HepG2 (cell line): ENCODE results near the gene EFNA2. TPM values are rescaled to one million over a fixed set of nuclear protein-coding genes. Genes with fewer than 3 reads are reported as not detected.

Source experiments
- ATAC-seq: fragments of 200-7000 bp; cut with Tn5 transposase; 3 replicates; pipeline ENCODE4 v1.9.1; 2020; ENCODE audit warnings: mild to moderate bottlenecking, moderate library complexity
- BruUV-seq: library from RNA; stranded (reverse); fragments of 400-500 nt; replicated peaks from 2 replicates; lab custom pipeline; 2021; lab: Mats Ljungman, UMichigan
- CTCF ChIA-PET: fragments of 300-600 bp; formaldehyde crosslinking; extraction: SDS; loops from one replicate; lab custom pipeline; 2021; ENCODE audit warnings: low total read pairs, inconsistent platforms, low intra/inter-chr PET ratio; lab: Yijun Ruan, JAX
- POLR2A ChIA-PET: fragments of 350-600 bp; sonication (Branson Sonifier 250); formaldehyde crosslinking; loops from one replicate; lab custom pipeline; 2020; ENCODE audit warnings: antibody characterized with exemption, inconsistent platforms; lab: Yijun Ruan, JAX
- DNase-seq: peaks from one replicate; pipeline ENCODE4 v3.0.0-alpha.2; 2015; ENCODE audit warnings: low spot score
- FAIRE-seq: peaks from 3 replicates; lab custom pipeline; 2011; peaks lifted over from hg19 to GRCh38; lab: Jason Lieb, UNC
- H2AFZ ChIP-seq: one replicate; pipeline ENCODE4 v1.6.1; 2011; ENCODE audit warnings: low read length, inconsistent platforms
- H3K27ac ChIP-seq: fragments of 300-600 bp; 3 replicates; pipeline ENCODE4 v1.8.0; 2011; ENCODE audit warnings: mixed run types, mild to moderate bottlenecking, mixed read lengths, low read length, inconsistent platforms; ENCODE audit not compliant: insufficient read depth; ENCODE audit errors: extremely low read length
- H3K27me3 ChIP-seq, 2 experiments: fragments of 200-600 bp in 1 of 2; 2 replicates in 1 of 2; 3 replicates in 1 of 2; pipeline versions ENCODE4 v1.6.0 to v1.8.0; 2011; ENCODE audit warnings: low read length in 2 of 2, mild to moderate bottlenecking in 2 of 2, moderate library complexity in 2 of 2, inconsistent platforms in 1 of 2; ENCODE audit not compliant: insufficient read depth in 2 of 2, control insufficient read depth in 1 of 2
- H3K36me3 ChIP-seq, 2 experiments: fragments of 200-600 bp in 1 of 2; replicated peaks in 1 of 2; 2 replicates in 1 of 2; 3 replicates in 1 of 2; pipeline versions ENCODE4 v1.5.1 to v1.8.0; 2011; ENCODE audit warnings: low read length in 2 of 2, inconsistent platforms in 1 of 2; ENCODE audit not compliant: insufficient read depth in 2 of 2, control insufficient read depth in 1 of 2
- H3K4me1 ChIP-seq: 2 replicates; pipeline ENCODE4 v1.5.1; 2012; ENCODE audit warnings: low read length, inconsistent platforms; ENCODE audit not compliant: insufficient read depth
- H3K4me2 ChIP-seq: 2 replicates; pipeline ENCODE4 v1.6.0; 2011; ENCODE audit warnings: low read depth, low read length, inconsistent platforms
- H3K4me3 ChIP-seq, 3 experiments: fragments of 200-600 bp in 1 of 3; sonication (generic), shearing (Covaris generic) in 1 of 3; replicated peaks in 1 of 3; 2 replicates each; pipeline ENCODE4 v1.5.1; 2011 to 2016; ENCODE audit warnings: low read length in 3 of 3, inconsistent platforms in 2 of 3, low read depth in 2 of 3, mild to moderate bottlenecking in 2 of 3, control low read depth in 1 of 3, mixed read lengths in 1 of 3; ENCODE audit not compliant: insufficient read depth in 1 of 3
- H3K79me2 ChIP-seq: one replicate; pipeline ENCODE4 v1.6.1; 2011; ENCODE audit warnings: low read length, inconsistent platforms; ENCODE audit not compliant: insufficient read depth
- H3K9ac ChIP-seq: 2 replicates; pipeline ENCODE4 v1.6.0; 2011; ENCODE audit warnings: mild to moderate bottlenecking, low read depth, low read length, inconsistent platforms; ENCODE audit not compliant: insufficient read depth
- H3K9me3 ChIP-seq: 2 replicates; pipeline ENCODE4 v1.5.1; 2012; ENCODE audit warnings: mild to moderate bottlenecking, low read length
- H4K20me1 ChIP-seq: 2 replicates; pipeline ENCODE4 v1.6.0; 2011; ENCODE audit warnings: inconsistent platforms, mild to moderate bottlenecking, low read length, moderate library complexity; ENCODE audit not compliant: insufficient read depth
- HIC2 ChIP-seq: sonication (generic); formaldehyde crosslinking; IDR thresholded peaks from 2 replicates; pipeline ENCODE4 v1.9.0; 2022; ENCODE audit warnings: low read depth, missing genetic modification reagents
- HMGXB4 ChIP-seq, 2 experiments: sonication (generic) in 1 of 2; formaldehyde crosslinking in 1 of 2; IDR thresholded peaks; 2 replicates each; pipeline versions ENCODE4 v1.4.0 to v1.6.1; 2018 to 2020; ENCODE audit warnings: missing genetic modification reagents in 2 of 2, borderline replicate concordance in 1 of 2, low read depth in 1 of 2, mild to moderate bottlenecking in 1 of 2, missing biosample characterization in 1 of 2
- HNF4G ChIP-seq, 2 experiments: sonication (generic) in 1 of 2; formaldehyde crosslinking in 1 of 2; IDR thresholded peaks; 2 replicates each; pipeline versions ENCODE4 v1.4.0 to v1.6.1; 2011 to 2020; ENCODE audit warnings: borderline replicate concordance in 2 of 2, low read depth in 2 of 2, mild to moderate bottlenecking in 2 of 2, low read length in 1 of 2, missing genetic modification reagents in 1 of 2, moderate library complexity in 1 of 2
- KAT7 ChIP-seq: IDR thresholded peaks from 2 replicates; pipeline ENCODE4 v1.6.1; 2018; ENCODE audit warnings: borderline replicate concordance, missing compliant biosample characterization
- KDM6A ChIP-seq: IDR thresholded peaks from 2 replicates; pipeline ENCODE4 v1.6.1; 2016; ENCODE audit warnings: low read depth
- NRL ChIP-seq: sonication (generic); formaldehyde crosslinking; IDR thresholded peaks from 2 replicates; pipeline ENCODE4 v1.5.0; 2020; ENCODE audit warnings: missing genetic modification reagents, mild to moderate bottlenecking, moderate library complexity, borderline replicate concordance
- PATZ1 ChIP-seq: sonication (generic); formaldehyde crosslinking; IDR thresholded peaks from 2 replicates; pipeline ENCODE4 v1.4.0; 2020; ENCODE audit warnings: missing genetic modification reagents
- RBFOX2 ChIP-seq: fragments of 200-400 bp; formaldehyde crosslinking; IDR thresholded peaks from 2 replicates; pipeline ENCODE4 v1.6.1; 2017; ENCODE audit warnings: low read depth, mild to moderate bottlenecking, low read length
- SP1 ChIP-seq, 2 experiments: fragments of 450-650 bp in 1 of 2; sonication (generic) in 1 of 2; formaldehyde crosslinking in 1 of 2; IDR thresholded peaks; 2 replicates each; pipeline versions ENCODE4 v1.4.0 to v1.6.1; 2016 to 2020; ENCODE audit warnings: missing genetic modification reagents in 1 of 2
- YEATS4 ChIP-seq: sonication (generic); formaldehyde crosslinking; IDR thresholded peaks from 2 replicates; pipeline ENCODE4 v1.4.0; 2020; ENCODE audit warnings: missing genetic modification reagents, borderline replicate concordance
- ZBTB38 ChIP-seq: sonication (generic); formaldehyde crosslinking; IDR thresholded peaks from 2 replicates; pipeline ENCODE4 v1.5.1; 2020; ENCODE audit warnings: mild to moderate bottlenecking, missing genetic modification reagents
- ZNF253 ChIP-seq: sonication (generic); formaldehyde crosslinking; IDR thresholded peaks from 2 replicates; pipeline ENCODE4 v1.8.0; 2022; ENCODE audit warnings: mild to moderate bottlenecking, missing genetic modification reagents, borderline replicate concordance
- ZNF34 ChIP-seq: sonication (generic); formaldehyde crosslinking; IDR thresholded peaks from 2 replicates; pipeline ENCODE4 v1.4.0; 2020; ENCODE audit warnings: mild to moderate bottlenecking, missing genetic modification reagents, borderline replicate concordance
- ZNF543 ChIP-seq: sonication (generic); formaldehyde crosslinking; IDR thresholded peaks from 2 replicates; pipeline ENCODE4 v1.4.0; 2020; ENCODE audit warnings: mild to moderate bottlenecking, missing genetic modification reagents
- ZNF564 ChIP-seq: sonication (generic); formaldehyde crosslinking; IDR thresholded peaks from 2 replicates; pipeline ENCODE4 v1.8.1; 2023; ENCODE audit warnings: mild to moderate bottlenecking, missing genetic modification reagents
- WGBS: methylation state at CpG from one replicate; pipeline ENCODE4 v1.1.6; 2017; ENCODE audit warnings: low lambda C conversion rate; 5-methylcytosine and 5-hydroxymethylcytosine counted together
- in situ Hi-C: cut with HindIII; loops from 2 replicates; pipeline ENCODE4 v1.10.0; 2017; ENCODE audit warnings: low pct_unique_long_range_greater_than_20kb; ENCODE audit not compliant: extremely low pct_ligation_motif_present
- intact Hi-C: fragments of 100-400 bp; cut with micrococcal nuclease; formaldehyde crosslinking; loops from one replicate; pipeline ENCODE4 v1.10.0; 2022; ENCODE audit not compliant: unreplicated experiment
- polyA plus RNA-seq, 8 experiments: library from polyadenylated mRNA; depleted of rRNA in 3 of 8; stranded (reverse) in 7 of 8; unstranded in 1 of 8; fragments of >200 nt; fragmentation: Illumina TruSeq in 4 of 8; extraction: Trizol in 4 of 8; gene quantifications; 2 replicates each; pipeline versions ENCODE4 v1.2.1 to v1.2.3, GENCODE V29; 2011 to 2016; ENCODE audit warnings: low read depth in 4 of 8, missing spikeins in 1 of 8, mixed read lengths in 1 of 8; ENCODE audit not compliant: insufficient read depth in 1 of 8
- total RNA-seq, 5 experiments: library from RNA; depleted of rRNA; stranded (reverse); fragments of >200 nt; fragmentation: Illumina TruSeq; extraction: Trizol; gene quantifications; 2 replicates each; pipeline ENCODE4 v1.2.3, GENCODE V29; 2016; ENCODE audit warnings: low read depth in 1 of 5

Gene EFNA2
- total and polyA plus RNA-seq, 2 of the 13 experiments (the other 11 are each of a cell fraction or from before 2014, with no cell fraction given), result 6.0 to 9.9 TPM

GRCh38 chr19:1254081-1254527 is 31.6 kb upstream of the EFNA2 start (continued):
- peak; percentile 79; the same call in 1 of the 2 replicates for TF ChIP-seq ZBTB38
- no peak for TF ChIP-seq PATZ1 (CRISPR knock-in tag)
- TF ChIP-seq NRL, result 0 out of 2 replicates have a peak, but pooled peaks have one; percentile 11
- no peak for TF ChIP-seq ZNF34 (CRISPR knock-in tag)
- peak; percentile 95 for TF ChIP-seq RBFOX2
- TF ChIP-seq ZNF253, result 0 out of 2 replicates have a peak, but pooled peaks have one; percentile 8
- no peak for TF ChIP-seq KAT7 (CRISPR knock-in tag)
- TF ChIP-seq YEATS4, result no peak
- TF ChIP-seq SP1 (IDR thresholded peaks at IDR 0.05), result no peak
- TF ChIP-seq SP1 (CRISPR knock-in tag; IDR thresholded peaks at IDR 0.05), result 0 out of 2 replicates have a peak, but pooled peaks have one; percentile 37
- no peak for TF ChIP-seq ZNF564 (CRISPR knock-in tag)

- 80% methylated on average over 20 of the region's 20 CpGs for WGBS
- Histone ChIP-seq H3K4me1 (peaks cover 64% of the 10 kb centered on the region), H3K27me3 (no peaks in the 10 kb centered on the region; a peak in 1 of 5 replicates), H2AFZ (no peak overlapping the region), H3K27ac (peak overlapping the region; percentile 94), H3K79me2 (peaks cover 35% of the 10 kb centered on the region), H3K36me3 (peaks cover 20 to 48% of the 10 kb centered on the region in 2 experiments), H3K4me3 (peak overlapping the region in 1 of 3 experiments; percentile 50; a peak in 1 of 6 replicates), H3K9me3 (no peaks in the 10 kb centered on the region), H3K9ac (peak overlapping the region; percentile 92; the same call in 1 of the 2 replicates), H4K20me1 (peaks cover 64% of the 10 kb centered on the region; the same call in 1 of the 2 replicates), H3K4me2 (peak overlapping the region; percentile 18; the same call in 1 of the 2 replicates)
- ATAC-seq, result no peak
- no TSS peak for BruUV-seq
- in situ Hi-C loops (no loop called here), intact Hi-C loops (no loop called here)
- FAIRE-seq, result peak; percentile 63
- ChIA-PET CTCF (no interaction called here), POLR2A (interaction anchor here (2.1 to 13.7 kb wide), 3 partner anchors 10 to 11 kb away, joined by 83 to 668 read pairs (median 464); partner anchors contain the start of genes ATP5F1D and CIRBP)
- DNase-seq, result no peak
- TF ChIP-seq HMGXB4 (CRISPR knock-in tag; IDR thresholded peaks at IDR 0.05; ENCODE audit: borderline replicate concordance in 1 of 2, low read depth in 1 of 2), result no peak
- peak; percentile 64; the same call in 1 of the 2 replicates for TF ChIP-seq HIC2 (CRISPR knock-in tag)
- 0 out of 2 replicates have a peak, but pooled peaks have one; percentile 35 for TF ChIP-seq ZNF543 (CRISPR knock-in tag)
- 0 out of 2 replicates have a peak, but pooled peaks have one; percentile 29 for TF ChIP-seq KDM6A (CRISPR knock-in tag)
- peak; percentile 90 for TF ChIP-seq HNF4G (IDR thresholded peaks at IDR 0.05; ENCODE audit: borderline replicate concordance, low read depth, low read length)
- TF ChIP-seq HNF4G (CRISPR knock-in tag; IDR thresholded peaks at IDR 0.05; ENCODE audit: borderline replicate concordance, low read depth), result peak; percentile 79; the same call in 1 of the 2 replicates
These were observed 31.0 kb upstream of the EFNA2 start for GRCh38 chr19:1254530-1255185.
